PFSK-1 (cell line): Measurements from ENCODE around the gene RIT2.

Source experiments
- FOXP2 ChIP-seq: optimal IDR thresholded peaks from 2 replicates; pipeline ENCODE3; 2011; ENCODE audit warnings: borderline replicate concordance, control low read depth, inconsistent platforms; ENCODE audit not compliant: insufficient read depth; ENCODE audit errors: extremely low read length, extremely low read depth
- POLR2AphosphoS5 ChIP-seq: IDR thresholded peaks from 2 replicates; pipeline ENCODE4 v1.6.1; 2012; ENCODE audit warnings: low read depth, mild to moderate bottlenecking, control low read depth, low read length, moderate library complexity
- SIN3A ChIP-seq: IDR thresholded peaks from 2 replicates; pipeline ENCODE4 v1.6.1; 2012; ENCODE audit warnings: mild to moderate bottlenecking, low read length, moderate library complexity, borderline replicate concordance; ENCODE audit not compliant: insufficient read depth
- TAF1 ChIP-seq: IDR thresholded peaks from 2 replicates; pipeline ENCODE4 v1.6.1; 2012; ENCODE audit warnings: low read length, control low read depth, borderline replicate concordance; ENCODE audit not compliant: insufficient read depth
- TF ChIP-seq, protein P1 (sequence below), 2 experiments: IDR thresholded peaks; 2 replicates each; pipeline versions ENCODE4 v1.6.1 to v1.8.0; 2011 to 2012; ENCODE audit warnings: low read depth in 2 of 2, low read length in 2 of 2, control low read depth in 1 of 2, inconsistent platforms in 1 of 2, mild to moderate bottlenecking in 1 of 2, moderate library complexity in 1 of 2; ENCODE audit not compliant: insufficient read depth in 1 of 2

Gene RIT2

DNA sequence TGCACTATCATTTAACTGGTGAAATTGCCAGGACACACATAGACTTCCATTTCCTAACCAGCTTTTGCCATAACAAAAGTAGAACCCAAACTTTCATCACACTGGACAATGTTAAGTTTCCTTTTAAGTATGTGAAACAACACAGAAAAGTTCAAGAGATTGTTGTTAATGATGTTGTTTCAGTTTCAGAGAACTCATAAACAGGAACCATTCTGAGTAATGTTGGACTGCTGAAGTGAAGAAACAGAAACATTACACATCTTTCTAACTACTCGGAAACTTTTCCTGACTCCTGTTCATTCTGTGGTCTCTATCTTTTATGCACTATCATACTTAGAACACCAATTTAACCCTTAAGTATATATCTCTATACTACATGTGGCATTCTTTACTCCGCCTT lies 179.2 kb downstream of the RIT2 start:
- TF ChIP-seq TAF1 (no peak), POLR2AphosphoS5 (no peak), SIN3A (no peak), FOXP2 (no peak)
- TF ChIP-seq, protein P1, sequence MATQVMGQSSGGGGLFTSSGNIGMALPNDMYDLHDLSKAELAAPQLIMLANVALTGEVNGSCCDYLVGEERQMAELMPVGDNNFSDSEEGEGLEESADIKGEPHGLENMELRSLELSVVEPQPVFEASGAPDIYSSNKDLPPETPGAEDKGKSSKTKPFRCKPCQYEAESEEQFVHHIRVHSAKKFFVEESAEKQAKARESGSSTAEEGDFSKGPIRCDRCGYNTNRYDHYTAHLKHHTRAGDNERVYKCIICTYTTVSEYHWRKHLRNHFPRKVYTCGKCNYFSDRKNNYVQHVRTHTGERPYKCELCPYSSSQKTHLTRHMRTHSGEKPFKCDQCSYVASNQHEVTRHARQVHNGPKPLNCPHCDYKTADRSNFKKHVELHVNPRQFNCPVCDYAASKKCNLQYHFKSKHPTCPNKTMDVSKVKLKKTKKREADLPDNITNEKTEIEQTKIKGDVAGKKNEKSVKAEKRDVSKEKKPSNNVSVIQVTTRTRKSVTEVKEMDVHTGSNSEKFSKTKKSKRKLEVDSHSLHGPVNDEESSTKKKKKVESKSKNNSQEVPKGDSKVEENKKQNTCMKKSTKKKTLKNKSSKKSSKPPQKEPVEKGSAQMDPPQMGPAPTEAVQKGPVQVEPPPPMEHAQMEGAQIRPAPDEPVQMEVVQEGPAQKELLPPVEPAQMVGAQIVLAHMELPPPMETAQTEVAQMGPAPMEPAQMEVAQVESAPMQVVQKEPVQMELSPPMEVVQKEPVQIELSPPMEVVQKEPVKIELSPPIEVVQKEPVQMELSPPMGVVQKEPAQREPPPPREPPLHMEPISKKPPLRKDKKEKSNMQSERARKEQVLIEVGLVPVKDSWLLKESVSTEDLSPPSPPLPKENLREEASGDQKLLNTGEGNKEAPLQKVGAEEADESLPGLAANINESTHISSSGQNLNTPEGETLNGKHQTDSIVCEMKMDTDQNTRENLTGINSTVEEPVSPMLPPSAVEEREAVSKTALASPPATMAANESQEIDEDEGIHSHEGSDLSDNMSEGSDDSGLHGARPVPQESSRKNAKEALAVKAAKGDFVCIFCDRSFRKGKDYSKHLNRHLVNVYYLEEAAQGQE (IDR thresholded peaks at IDR 0.05; ENCODE audit: insufficient read depth in 1 of 2, low read depth in 2 of 2, low read length in 2 of 2): no peak

DNA sequence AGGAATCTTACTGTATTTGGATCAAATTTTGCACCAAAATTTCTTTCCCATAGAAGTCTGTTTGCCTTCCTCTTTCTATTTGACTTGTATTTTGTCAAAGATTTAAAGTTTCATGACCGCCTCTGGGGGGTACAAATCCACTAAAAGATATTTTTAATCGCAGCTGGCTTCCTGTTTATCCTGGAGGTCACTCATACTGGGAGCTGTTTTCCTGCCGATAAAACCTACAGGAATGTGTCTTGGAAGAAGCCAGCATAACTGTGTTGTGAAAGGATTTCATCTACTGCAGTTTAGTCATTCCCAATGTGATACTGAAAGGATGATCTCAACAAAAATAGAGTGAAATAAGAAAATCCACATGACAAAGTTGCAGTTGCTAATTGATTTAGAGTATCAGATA lies 184.0 kb downstream of the RIT2 start:
- no peak for TF ChIP-seq TAF1
- TF ChIP-seq, protein P1 (IDR thresholded peaks at IDR 0.05; ENCODE audit: insufficient read depth in 1 of 2, low read depth in 2 of 2, low read length in 2 of 2): no peak
- no peak for TF ChIP-seq SIN3A
- no peak for TF ChIP-seq POLR2AphosphoS5
- no peak for TF ChIP-seq FOXP2

DNA sequence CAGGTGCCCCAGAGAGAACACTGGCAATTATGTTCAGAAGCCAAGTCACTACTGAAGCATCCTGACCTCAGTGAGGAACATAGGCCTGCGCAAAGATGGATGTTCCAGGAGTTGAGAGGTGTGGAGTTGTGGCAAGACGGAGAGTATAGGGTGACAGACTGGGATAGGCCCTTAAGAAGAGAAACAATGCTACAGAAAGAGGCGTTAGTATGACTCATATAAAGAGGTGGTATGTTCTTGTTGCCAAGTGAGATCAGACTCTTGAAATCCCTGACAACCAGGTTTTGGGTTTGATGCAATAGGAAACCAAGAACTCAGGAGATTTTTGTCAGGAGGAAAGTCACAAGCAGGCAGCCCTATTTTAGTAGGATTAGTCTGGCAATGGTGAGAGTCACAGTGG lies 185.6 kb downstream of the RIT2 start:
- no peak for TF ChIP-seq SIN3A
- no peak for TF ChIP-seq FOXP2
- no peak for TF ChIP-seq POLR2AphosphoS5
- TF ChIP-seq, protein P1 (IDR thresholded peaks at IDR 0.05; ENCODE audit: insufficient read depth in 1 of 2, low read depth in 2 of 2, low read length in 2 of 2): no peak
- TF ChIP-seq TAF1: no peak

DNA sequence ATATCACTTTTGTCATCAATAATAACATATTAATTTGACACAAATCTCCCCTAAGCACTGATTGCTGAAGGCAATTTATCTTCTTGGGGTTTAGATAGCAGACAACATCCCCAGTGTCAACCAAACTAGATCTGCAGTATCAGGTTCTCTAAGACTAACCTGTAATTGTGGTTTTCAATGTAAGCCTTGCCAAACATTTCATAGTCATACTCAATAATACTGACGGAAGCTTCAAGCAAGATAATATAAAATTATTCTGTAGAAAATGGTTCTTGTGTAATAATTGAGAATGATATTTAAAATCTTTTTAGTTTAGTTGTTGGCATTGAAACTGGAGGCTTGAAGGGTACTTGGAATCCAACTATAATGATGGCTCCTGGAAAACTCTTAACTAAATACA lies 186.3 kb downstream of the RIT2 start:
- TF ChIP-seq SIN3A: no peak
- no peak for TF ChIP-seq FOXP2
- TF ChIP-seq, protein P1 (IDR thresholded peaks at IDR 0.05; ENCODE audit: insufficient read depth in 1 of 2, low read depth in 2 of 2, low read length in 2 of 2): no peak
- no peak for TF ChIP-seq TAF1
- TF ChIP-seq POLR2AphosphoS5: no peak

DNA sequence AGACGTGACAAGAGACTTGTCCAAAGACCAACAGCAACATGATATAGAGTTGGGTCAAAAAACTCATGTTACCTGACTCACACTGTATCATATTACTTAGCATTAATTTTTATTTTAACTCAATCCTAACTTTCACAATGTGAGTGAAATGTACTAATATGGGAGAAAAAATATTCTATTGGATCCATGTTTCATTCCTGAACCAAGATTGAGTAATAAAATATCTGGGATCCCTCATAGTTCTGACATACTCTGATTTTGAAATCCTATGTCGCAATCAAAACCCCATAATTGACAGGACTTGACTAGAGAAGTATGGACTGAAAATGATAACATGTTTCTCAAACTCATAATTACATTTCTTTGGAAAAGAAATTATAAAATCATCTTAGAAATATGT lies 190.4 kb downstream of the RIT2 start:
- TF ChIP-seq SIN3A (no peak), FOXP2 (no peak), POLR2AphosphoS5 (no peak), TAF1 (no peak)
- TF ChIP-seq, protein P1 (IDR thresholded peaks at IDR 0.05; ENCODE audit: insufficient read depth in 1 of 2, low read depth in 2 of 2, low read length in 2 of 2): no peak
